Keratinocyte (primary cell): ENCODE results near the gene CERT1. TPM values are rescaled to one million over a fixed set of nuclear protein-coding genes. Genes with fewer than 3 reads are reported as not detected.

ENCODE experiments used
- DNase-seq: peaks from one replicate; pipeline ENCODE4 v3.0.0-alpha.2; 2011; ENCODE audit warnings: low read depth, missing footprints, low spot score
- FAIRE-seq: peaks from 2 replicates; lab custom pipeline; 2011; peaks lifted over from hg19 to GRCh38; lab: Jason Lieb, UNC
- H2AFZ ChIP-seq: 2 replicates; pipeline ENCODE4 v1.6.0; 2012; ENCODE audit warnings: low read length, control low read depth, inconsistent platforms; ENCODE audit not compliant: control insufficient read depth
- H3K27ac ChIP-seq: 2 replicates; pipeline ENCODE4 v1.5.1; 2011; ENCODE audit warnings: low read length; ENCODE audit not compliant: control insufficient read depth, insufficient read depth
- H3K27me3 ChIP-seq: 3 replicates; pipeline ENCODE4 v1.6.0; 2011; ENCODE audit warnings: low read length; ENCODE audit not compliant: control insufficient read depth, insufficient read depth; ENCODE audit errors: extremely low read depth
- H3K36me3 ChIP-seq, 2 experiments: 2 replicates in 1 of 2; 3 replicates in 1 of 2; pipeline ENCODE4 v1.5.1; 2011; ENCODE audit warnings: low read length in 2 of 2, mild to moderate bottlenecking in 1 of 2; ENCODE audit not compliant: control insufficient read depth in 2 of 2, insufficient read depth in 2 of 2; ENCODE audit errors: extremely low read depth in 1 of 2
- H3K4me1 ChIP-seq: 3 replicates; pipeline ENCODE4 v1.5.1; 2011; ENCODE audit warnings: low read length; ENCODE audit not compliant: control insufficient read depth, insufficient read depth; ENCODE audit errors: extremely low read depth
- H3K4me2 ChIP-seq: 3 replicates; pipeline ENCODE4 v1.6.0; 2011; ENCODE audit warnings: low read depth, low read length; ENCODE audit not compliant: control insufficient read depth, insufficient read depth; ENCODE audit errors: extremely low read depth
- H3K4me3 ChIP-seq, 3 experiments: fragments of 200-600 bp in 1 of 3; sonication (generic) in 1 of 3; 2 replicates in 2 of 3; 3 replicates in 1 of 3; pipeline ENCODE4 v1.5.1; 2011 to 2016; ENCODE audit warnings: low read length in 3 of 3, mild to moderate bottlenecking in 3 of 3, control low read depth in 2 of 3, inconsistent platforms in 1 of 3, low read depth in 1 of 3, mixed read lengths in 1 of 3, mixed run types in 1 of 3, moderate library complexity in 1 of 3; ENCODE audit not compliant: control insufficient read depth in 2 of 3, insufficient read depth in 2 of 3; ENCODE audit errors: extremely low read depth in 1 of 3
- H3K79me2 ChIP-seq: 2 replicates; pipeline ENCODE4 v1.6.0; 2012; ENCODE audit warnings: low read length; ENCODE audit not compliant: control insufficient read depth, insufficient read depth
- H3K9ac ChIP-seq: 3 replicates; pipeline ENCODE4 v1.6.0; 2011; ENCODE audit warnings: low read length; ENCODE audit not compliant: control insufficient read depth, insufficient read depth; ENCODE audit errors: extremely low read depth
- H3K9me1 ChIP-seq: 3 replicates; pipeline ENCODE4 v1.6.0; 2011; ENCODE audit warnings: low read length; ENCODE audit not compliant: control insufficient read depth, insufficient read depth; ENCODE audit errors: extremely low read depth
- H3K9me3 ChIP-seq: 2 replicates; pipeline ENCODE4 v1.5.1; 2012; ENCODE audit warnings: low read depth, low read length; ENCODE audit not compliant: control insufficient read depth
- H4K20me1 ChIP-seq: 3 replicates; pipeline ENCODE4 v1.6.0; 2011; ENCODE audit warnings: low read length; ENCODE audit not compliant: control insufficient read depth, insufficient read depth; ENCODE audit errors: extremely low read depth
- CTCF ChIP-seq, 3 experiments: IDR thresholded peaks in 1 of 3; conservative IDR thresholded peaks in 1 of 3; optimal IDR thresholded peaks in 1 of 3; 2 replicates in 2 of 3; 3 replicates in 1 of 3; pipeline versions ENCODE3 to v1.5.1; 2011; ENCODE audit warnings: low read length in 3 of 3, mild to moderate bottlenecking in 3 of 3, moderate library complexity in 2 of 3, control low read depth in 1 of 3, inconsistent platforms in 1 of 3; ENCODE audit not compliant: insufficient read depth in 2 of 3; ENCODE audit errors: extremely low read depth in 1 of 3
- EZH2 ChIP-seq: IDR thresholded peaks from one replicate; pipeline ENCODE4 v1.6.1; 2012; ENCODE audit warnings: inconsistent platforms, mild to moderate bottlenecking, low read length, moderate library complexity
- dilution Hi-C: fragments of 300-500 bp; cut with MboI; formaldehyde crosslinking; loops from one replicate; pipeline ENCODE4 v1.7.0; 2020; ENCODE audit warnings: low sequenced_read_pairs; ENCODE audit not compliant: extremely low pct_ligation_motif_present
- polyA plus RNA-seq, 5 experiments: library from polyadenylated mRNA; depleted of rRNA in 3 of 5; stranded (reverse) in 3 of 5; stranded (forward) in 1 of 5; unstranded in 1 of 5; fragments of >200 nt; gene quantifications; 1 replicate in 1 of 5; 2 replicates in 3 of 5; 3 replicates in 1 of 5; pipeline versions ENCODE4 v1.2.1 to v1.2.3, GENCODE V29; 2011 to 2012; ENCODE audit warnings: missing spikeins in 2 of 5, low read depth in 1 of 5, low replicate concordance in 1 of 5

Gene CERT1
- polyA plus RNA-seq, 1 donor (not counting 4 experiments of a cell fraction or from before 2014, with no cell fraction given), result 20.8 TPM

GRCh38 chr5:75341934-75342333, 169.5 kb downstream of the CERT1 start:
- FAIRE-seq (peak; percentile 20), DNase-seq (no peak)
- peaks cover 87% of the 10 kb centered on the region for H3K79me2 ChIP-seq
- H3K27me3 ChIP-seq, result no peaks in the 10 kb centered on the region
- H3K9me3 ChIP-seq, result no peaks in the 10 kb centered on the region
- dilution Hi-C loops, result no loop called here
- H3K4me3 ChIP-seq, result no peak overlapping the region
- peaks cover 42% of the 10 kb centered on the region for H3K4me1 ChIP-seq
- H3K4me2 ChIP-seq, result no peak overlapping the region
- H3K9ac ChIP-seq, result no peak overlapping the region
- H3K36me3 ChIP-seq, result peaks cover 6 to 19% of the 10 kb centered on the region in 2 experiments
- H3K27ac ChIP-seq, result peak overlapping the region; percentile 23
- TF ChIP-seq CTCF (optimal IDR thresholded peaks at IDR 0.05 in 1 of 3, IDR thresholded peaks at IDR 0.05 in 1 of 3, conservative IDR thresholded peaks at IDR 0.05 in 1 of 3; ENCODE audit: extremely low read depth in 1 of 3, insufficient read depth in 2 of 3, low read length in 3 of 3), result no peak
- no peak for TF ChIP-seq EZH2
- peaks cover 3% of the 10 kb centered on the region for H3K9me1 ChIP-seq
- H2AFZ ChIP-seq, result no peak overlapping the region
- peaks cover 34% of the 10 kb centered on the region for H4K20me1 ChIP-seq

- no peaks in the 10 kb centered on the region for H3K9me3 ChIP-seq
- H3K4me2 ChIP-seq, result peak overlapping the region; percentile 55
- no peaks in the 10 kb centered on the region for H3K27me3 ChIP-seq
- dilution Hi-C loops, result no loop called here
- H2AFZ ChIP-seq, result no peak overlapping the region
- TF ChIP-seq CTCF (optimal IDR thresholded peaks at IDR 0.05 in 1 of 3, IDR thresholded peaks at IDR 0.05 in 1 of 3, conservative IDR thresholded peaks at IDR 0.05 in 1 of 3; ENCODE audit: extremely low read depth in 1 of 3, insufficient read depth in 2 of 3, low read length in 3 of 3) (no peak), EZH2 (no peak)
- peak overlapping the region in 2 of 3 experiments; percentile 4 to 16 for H3K4me3 ChIP-seq
- H3K9ac ChIP-seq, result no peak overlapping the region
- peaks cover 3 to 14% of the 10 kb centered on the region in 2 experiments for H3K36me3 ChIP-seq
- FAIRE-seq (peak; percentile 84), DNase-seq (peak; percentile 80)
- H3K27ac ChIP-seq, result peak overlapping the region; percentile 75
- peaks cover 45% of the 10 kb centered on the region for H3K4me1 ChIP-seq
- peaks cover 34% of the 10 kb centered on the region for H4K20me1 ChIP-seq
- H3K79me2 ChIP-seq, result peaks cover 82% of the 10 kb centered on the region
- peaks cover 3% of the 10 kb centered on the region for H3K9me1 ChIP-seq
These were observed 170.5 kb downstream of the CERT1 start for GRCh38 chr5:75340714-75341478.
